ENCODE results near the gene DCP1A. TPM values are rescaled to one million over a fixed set of nuclear protein-coding genes. Genes with fewer than 3 reads are reported as not detected.

The DCP1A gene
- total and polyA plus RNA-seq, 2 of the 13 experiments (the other 11 are each of a cell fraction or from before 2014, with no cell fraction given): 14.2 to 41.2 TPM

- ATAC-seq: no peak
- H3K4me3 ChIP-seq (replicated peaks in 1 of 3; ENCODE audit: insufficient read depth in 1 of 3, low read depth in 2 of 3, low read length in 3 of 3): no peak overlapping the region
- no peak overlapping the region for H3K4me2 ChIP-seq (ENCODE audit: low read depth, low read length)
- H4K20me1 ChIP-seq (ENCODE audit: insufficient read depth, low read length): no peaks in the 10 kb centered on the region
- H3K9ac ChIP-seq (ENCODE audit: insufficient read depth, low read depth, low read length): no peak overlapping the region
- TF ChIP-seq TFAP4 (IDR thresholded peaks at IDR 0.05; ENCODE audit: borderline replicate concordance, low read depth) (no peak), MAZ (IDR thresholded peaks at IDR 0.05; ENCODE audit: borderline replicate concordance, low read depth, low read length) (no peak), MAZ (CRISPR knock-in tag; IDR thresholded peaks at IDR 0.05; ENCODE audit: low read depth) (no peak), NFE2 (CRISPR knock-in tag; IDR thresholded peaks at IDR 0.05) (no peak), BRCA1 (CRISPR knock-in tag; IDR thresholded peaks at IDR 0.05) (no peak), AKAP8 (CRISPR knock-in tag; IDR thresholded peaks at IDR 0.05) (no peak), SMC3 (IDR thresholded peaks at IDR 0.05; ENCODE audit: low read length) (no peak), KLF6 (CRISPR knock-in tag; IDR thresholded peaks at IDR 0.05) (no peak), ARHGAP35 (CRISPR knock-in tag; IDR thresholded peaks at IDR 0.05; ENCODE audit: borderline replicate concordance) (no peak), IRF2 (CRISPR knock-in tag; IDR thresholded peaks at IDR 0.05) (no peak)
- no peak overlapping the region for H2AFZ ChIP-seq (ENCODE audit: low read length)
- CTCF ChIA-PET (ENCODE audit: low intra/inter-chr PET ratio, low total read pairs): no interaction called here
- WGBS (ENCODE audit: low lambda C conversion rate): over 99% methylated on average over 8 of the region's 8 CpGs
- no peak overlapping the region for H3K27ac ChIP-seq (ENCODE audit: extremely low read length, insufficient read depth, low read length)
- no peaks in the 10 kb centered on the region for H3K27me3 ChIP-seq (ENCODE audit: control insufficient read depth in 1 of 2, insufficient read depth in 2 of 2, low read length in 2 of 2)
- H3K9me3 ChIP-seq (ENCODE audit: low read length): no peaks in the 10 kb centered on the region
- BruUV-seq (replicated peaks): no TSS peak
- H3K4me1 ChIP-seq (ENCODE audit: insufficient read depth, low read length): peaks cover 19% of the 10 kb centered on the region
- H3K36me3 ChIP-seq (replicated peaks in 1 of 2; ENCODE audit: control insufficient read depth in 1 of 2, insufficient read depth in 2 of 2, low read length in 2 of 2): peaks cover 17 to 49% of the 10 kb centered on the region in 2 experiments
- no peak for DNase-seq (ENCODE audit: low spot score)
- intact Hi-C loops (cut with micrococcal nuclease; ENCODE audit: unreplicated experiment): no loop called here
- H3K79me2 ChIP-seq (ENCODE audit: insufficient read depth, low read length): no peaks in the 10 kb centered on the region
- in situ Hi-C loops (cut with HindIII; ENCODE audit: extremely low pct_ligation_motif_present, low pct_unique_long_range_greater_than_20kb): no loop called here
- FAIRE-seq: no peak
- POLR2A ChIA-PET: no interaction called here
Observed at GRCh38 chr3:53293867-53294266, 53.5 kb downstream of the DCP1A start.

- FAIRE-seq: no peak
- no TSS peak for BruUV-seq (replicated peaks)
- Histone ChIP-seq H3K9me3 (ENCODE audit: low read length) (no peaks in the 10 kb centered on the region), H3K27ac (ENCODE audit: extremely low read length, insufficient read depth, low read length) (no peak overlapping the region), H3K4me3 (replicated peaks in 1 of 3; ENCODE audit: insufficient read depth in 1 of 3, low read depth in 2 of 3, low read length in 3 of 3) (no peak overlapping the region), H3K79me2 (ENCODE audit: insufficient read depth, low read length) (no peaks in the 10 kb centered on the region), H4K20me1 (ENCODE audit: insufficient read depth, low read length) (no peaks in the 10 kb centered on the region), H3K27me3 (ENCODE audit: control insufficient read depth in 1 of 2, insufficient read depth in 2 of 2, low read length in 2 of 2) (no peaks in the 10 kb centered on the region), H3K36me3 (replicated peaks in 1 of 2; ENCODE audit: control insufficient read depth in 1 of 2, insufficient read depth in 2 of 2, low read length in 2 of 2) (peaks cover 17 to 65% of the 10 kb centered on the region in 2 experiments), H2AFZ (ENCODE audit: low read length) (no peak overlapping the region), H3K4me1 (ENCODE audit: insufficient read depth, low read length) (no peaks in the 10 kb centered on the region), H3K4me2 (ENCODE audit: low read depth, low read length) (no peak overlapping the region), H3K9ac (ENCODE audit: insufficient read depth, low read depth, low read length) (no peak overlapping the region)
- ChIA-PET POLR2A (interaction anchor here (0.9 kb wide), 1 partner anchor 18 kb away, joined by 4 read pairs; no protein-coding TSS in a partner anchor), CTCF (ENCODE audit: low intra/inter-chr PET ratio, low total read pairs) (no interaction called here)
- in situ Hi-C loops (cut with HindIII; ENCODE audit: extremely low pct_ligation_motif_present, low pct_unique_long_range_greater_than_20kb) (no loop called here), intact Hi-C loops (cut with micrococcal nuclease; ENCODE audit: unreplicated experiment) (no loop called here)
- no peak for ATAC-seq
- DNase-seq (ENCODE audit: low spot score): no peak
- 97% methylated on average over 4 of the region's 4 CpGs for WGBS (ENCODE audit: low lambda C conversion rate)
- TF ChIP-seq TFE3 (CRISPR knock-in tag; IDR thresholded peaks at IDR 0.05) (no peak), ZNF33A (CRISPR knock-in tag; IDR thresholded peaks at IDR 0.05; ENCODE audit: borderline replicate concordance) (no peak), ZNF569 (CRISPR knock-in tag; IDR thresholded peaks at IDR 0.05; ENCODE audit: borderline replicate concordance) (no peak), ZFP36 (IDR thresholded peaks at IDR 0.05; ENCODE audit: borderline replicate concordance, low read depth, low read length, partially characterized antibody) (no peak), ZNF770 (CRISPR knock-in tag; IDR thresholded peaks at IDR 0.05) (no peak), SALL1 (CRISPR knock-in tag; IDR thresholded peaks at IDR 0.05) (no peak)
Observed at GRCh38 chr3:53288214-53288613, 59.1 kb downstream of the DCP1A start.
